KG1 (cell line): Measurements from ENCODE around the gene PRPF19.

ENCODE experiments used
- DNase-seq: peaks from one replicate; lab custom pipeline; 2025; lab: John Stamatoyannopoulos, UW

Gene PRPF19

DNA sequence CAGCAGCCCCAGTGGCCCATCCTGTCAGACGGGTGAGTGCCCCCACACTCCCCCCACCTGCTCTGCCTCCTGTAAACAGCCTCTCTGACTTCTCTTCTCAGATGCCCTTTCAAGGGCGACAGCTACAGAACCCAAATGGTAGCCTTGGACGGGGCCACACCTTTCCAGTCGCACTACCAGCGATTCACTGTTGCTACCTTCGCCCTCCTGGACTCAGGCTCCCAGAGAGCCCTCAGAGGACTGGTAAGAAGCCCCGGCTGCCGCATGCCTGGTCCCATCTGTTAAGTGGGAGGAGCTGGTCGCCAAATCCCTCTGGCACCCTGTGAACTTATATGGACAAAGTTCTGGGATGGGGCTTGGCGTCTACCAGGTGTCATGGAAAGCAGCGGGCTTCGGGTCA lies 32.9 kb downstream of the PRPF19 start:
- no peak for DNase-seq

DNA sequence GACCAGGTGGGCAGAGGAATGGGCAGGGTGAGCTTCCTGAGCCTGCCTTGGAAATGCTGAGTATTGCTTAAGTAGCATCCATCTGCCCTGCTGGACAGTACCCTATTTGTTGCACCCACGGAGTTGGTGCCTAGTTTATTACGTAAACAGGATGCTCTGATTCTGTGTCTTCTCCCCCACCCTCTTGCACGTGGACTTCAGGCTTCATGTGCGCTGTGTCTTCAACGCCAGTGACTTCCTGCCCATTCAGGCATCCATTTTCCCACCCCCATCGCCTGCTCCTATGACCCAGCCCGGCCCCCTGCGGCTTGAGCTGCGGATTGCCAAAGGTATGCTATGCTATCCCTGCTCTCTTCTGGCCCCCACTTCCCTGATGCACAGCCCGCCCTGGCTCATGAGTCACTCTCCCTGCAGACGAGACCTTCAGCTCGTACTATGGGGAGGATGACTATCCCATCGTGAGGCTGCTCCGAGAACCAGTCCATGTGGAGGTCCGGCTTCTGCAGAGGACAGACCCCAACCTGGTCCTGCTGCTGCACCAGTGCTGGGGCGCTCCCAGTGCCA lies 33.3 kb downstream of the PRPF19 start:
- no peak for DNase-seq

- DNase-seq, result no peak
Measured at GRCh38 chr11:60872124-60872960, 34.0 kb downstream of the PRPF19 start.

DNA sequence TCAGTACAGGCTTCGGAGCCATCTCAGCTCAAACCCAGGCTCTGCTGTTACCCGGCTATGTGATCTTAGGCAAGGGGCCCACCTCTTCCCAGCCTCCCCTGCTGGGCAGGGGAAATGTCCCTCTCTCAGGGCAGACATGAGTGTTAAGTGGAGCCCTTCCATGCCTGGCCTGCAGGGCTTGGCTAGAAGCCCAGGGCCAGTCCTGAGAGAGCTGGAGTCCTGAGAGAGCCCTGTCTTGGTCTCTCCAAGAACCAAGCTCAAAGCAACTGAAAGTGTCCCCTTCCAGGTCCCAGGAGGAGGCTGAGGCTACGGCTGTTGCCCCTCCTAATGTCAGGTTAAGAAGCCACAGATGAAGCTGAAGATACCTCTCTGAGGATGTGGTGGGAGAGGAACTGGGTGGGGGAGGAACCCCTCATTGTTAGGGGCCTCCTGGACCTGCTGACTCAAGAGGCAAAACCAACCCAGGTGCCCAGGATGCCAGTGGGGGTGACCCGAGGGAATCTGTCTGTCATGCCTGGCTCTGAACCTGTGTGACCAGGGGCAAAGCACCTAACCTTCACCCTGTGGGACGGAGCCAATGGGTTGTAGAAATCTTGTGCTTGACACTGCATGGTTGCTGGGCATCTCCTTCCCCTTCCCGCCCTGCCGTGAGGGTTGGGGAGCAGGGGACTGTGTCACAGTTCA lies 34.9 kb downstream of the PRPF19 start:
- no peak for DNase-seq

DNA sequence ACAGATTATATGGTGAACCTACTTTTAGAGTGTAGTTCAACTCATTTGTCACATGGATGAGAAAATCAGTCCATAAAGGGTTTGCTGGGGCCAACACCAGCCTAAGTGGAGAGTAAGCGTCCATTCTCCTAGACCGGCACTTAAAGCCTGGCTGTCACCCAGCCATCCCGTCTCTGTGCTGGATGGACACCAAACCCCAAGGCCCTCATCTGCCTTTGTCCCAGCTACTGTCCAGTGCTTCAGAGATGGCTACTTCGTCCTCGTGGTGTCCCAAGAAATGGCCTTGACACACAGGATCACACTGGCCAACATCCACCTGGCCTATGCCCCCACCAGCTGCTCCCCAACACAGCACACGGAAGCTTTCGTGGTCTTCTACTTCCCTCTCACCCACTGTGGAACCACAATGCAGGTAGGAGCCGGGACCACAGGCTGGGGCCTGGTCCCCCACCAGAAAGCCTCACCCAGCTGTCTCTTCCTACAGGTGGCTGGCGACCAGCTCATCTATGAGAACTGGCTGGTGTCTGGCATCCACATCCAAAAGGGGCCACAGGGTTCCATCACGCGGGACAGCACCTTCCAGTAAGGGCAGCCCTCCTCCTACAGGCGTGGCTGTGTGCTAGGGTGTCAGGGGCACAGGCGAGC lies 35.5 kb downstream of the PRPF19 start:
- DNase-seq, result no peak

GRCh38 chr11:60870276-60870675 lies 36.1 kb downstream of the PRPF19 start:
- DNase-seq, result no peak

DNA sequence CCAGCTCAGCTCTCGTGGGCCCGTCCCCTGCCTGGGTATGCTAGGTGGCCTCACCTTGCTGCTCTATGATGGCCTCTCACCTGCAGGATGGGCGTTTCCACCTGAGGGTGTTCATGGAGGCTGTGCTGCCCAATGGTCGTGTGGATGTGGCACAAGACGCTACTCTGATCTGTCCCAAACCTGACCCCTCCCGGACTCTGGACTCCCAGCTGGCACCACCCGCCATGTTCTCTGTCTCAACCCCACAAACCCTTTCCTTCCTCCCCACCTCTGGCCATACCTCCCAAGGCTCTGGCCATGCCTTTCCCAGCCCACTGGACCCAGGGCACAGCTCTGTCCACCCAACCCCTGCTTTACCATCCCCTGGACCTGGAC lies 36.9 kb downstream of the PRPF19 start:
- no peak for DNase-seq

GRCh38 chr11:60868682-60869450 lies 37.5 kb downstream of the PRPF19 start:
- DNase-seq, result no peak

DNA sequence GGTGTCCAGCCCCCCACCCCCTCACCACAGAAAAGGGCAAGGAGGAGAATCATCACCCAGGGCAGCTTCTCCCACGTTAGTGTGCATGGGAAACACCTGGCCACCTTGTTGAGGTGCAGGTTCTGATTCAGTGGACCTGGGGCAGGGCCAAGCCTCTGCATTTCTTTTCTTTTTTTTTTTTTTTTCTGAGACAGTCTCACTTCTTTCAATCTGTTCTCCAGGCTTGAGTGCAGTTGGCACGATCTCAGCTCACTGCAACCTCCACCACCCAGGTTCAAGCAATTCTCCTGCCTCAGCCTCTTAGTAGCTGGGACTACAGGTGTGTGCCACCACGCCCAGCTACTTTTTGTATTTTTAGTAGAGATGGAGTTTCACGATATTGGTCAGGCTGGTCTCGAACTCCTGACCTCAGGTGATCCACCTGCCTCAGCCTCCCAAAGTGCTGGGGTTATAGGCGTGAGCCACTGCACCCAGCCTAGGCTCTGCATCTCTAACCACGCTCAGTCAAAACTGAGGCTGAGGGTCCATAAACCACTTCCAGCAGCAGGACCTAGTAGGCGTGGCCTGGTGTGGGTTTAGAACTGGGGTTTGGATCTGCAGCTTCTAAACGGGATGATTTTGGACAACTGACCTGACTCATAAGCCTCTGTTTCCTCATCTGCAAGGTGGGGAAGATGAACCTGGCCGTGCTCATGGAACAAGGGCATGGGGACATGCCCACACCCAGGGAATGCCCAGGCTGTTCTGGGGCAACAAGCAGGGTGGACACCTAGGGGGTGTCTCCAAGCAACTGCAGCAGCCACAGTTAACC lies 38.3 kb downstream of the PRPF19 start:
- DNase-seq, result no peak

DNA sequence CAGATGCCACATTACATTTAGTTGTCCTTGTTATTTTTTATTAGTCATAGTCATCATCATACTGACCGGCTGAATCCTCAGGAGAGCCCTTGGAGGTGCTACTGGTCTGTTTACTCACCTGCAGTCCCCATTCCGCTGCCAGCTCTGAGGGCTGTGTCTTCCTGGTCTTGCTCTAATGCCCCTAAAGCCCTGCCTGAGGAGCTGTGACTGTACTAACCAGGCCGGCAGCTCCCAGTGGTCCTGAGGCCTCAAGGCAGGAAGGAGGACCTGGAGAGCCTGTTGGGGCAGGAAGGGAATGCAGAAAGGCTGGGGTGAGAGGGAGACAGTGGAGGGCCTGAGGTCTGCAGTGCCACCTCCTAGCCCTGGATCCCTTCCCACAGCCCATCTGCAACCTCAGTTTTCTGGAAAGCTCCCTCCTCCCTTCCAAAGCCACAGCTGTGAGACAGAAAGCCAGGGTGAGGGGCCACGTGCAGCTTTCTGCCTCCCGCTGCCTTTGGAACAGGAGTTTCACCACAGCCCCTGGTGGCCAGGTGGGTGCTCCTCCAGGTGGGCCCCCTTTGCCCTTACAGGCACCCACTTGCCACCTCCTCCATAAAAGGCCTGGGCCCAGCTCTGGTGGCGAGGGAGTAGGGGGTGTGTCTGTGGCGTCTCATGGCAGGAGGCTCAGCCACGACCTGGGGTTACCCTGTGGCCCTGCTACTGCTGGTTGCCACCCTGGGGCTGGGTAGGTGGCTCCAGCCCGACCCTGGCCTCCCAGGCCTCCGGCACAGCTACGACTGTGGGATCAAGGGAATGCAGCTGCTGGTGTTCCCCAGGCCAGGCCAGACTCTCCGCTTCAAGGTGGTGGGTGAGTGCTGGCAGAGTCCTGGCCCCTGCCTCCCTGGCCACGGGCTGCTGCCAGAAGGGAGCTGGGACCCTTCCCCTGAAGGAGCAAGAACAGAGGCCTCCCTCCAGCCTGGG lies 39.2 kb downstream of the PRPF19 start, which contains the start of gene ZP1:
ZP1 (plus strand) TSS at position 632 of the 960 bp plus-strand sequence; CDS start at position 652, 20 bp downstream.
- no peak for DNase-seq

- DNase-seq, result no peak
Measured at GRCh38 chr11:60864856-60865513, 41.4 kb downstream of the PRPF19 start.

GRCh38 chr11:60863550-60864521 lies 42.5 kb downstream of the PRPF19 start:
- DNase-seq, result no peak

- DNase-seq, result no peak
Measured at GRCh38 chr11:60862171-60862570, 44.2 kb downstream of the PRPF19 start.

- no peak for DNase-seq
Measured at GRCh38 chr11:60860943-60861342, 45.4 kb downstream of the PRPF19 start.

GRCh38 chr11:60859616-60860250 lies 46.7 kb downstream of the PRPF19 start:
- DNase-seq, result no peak

DNA sequence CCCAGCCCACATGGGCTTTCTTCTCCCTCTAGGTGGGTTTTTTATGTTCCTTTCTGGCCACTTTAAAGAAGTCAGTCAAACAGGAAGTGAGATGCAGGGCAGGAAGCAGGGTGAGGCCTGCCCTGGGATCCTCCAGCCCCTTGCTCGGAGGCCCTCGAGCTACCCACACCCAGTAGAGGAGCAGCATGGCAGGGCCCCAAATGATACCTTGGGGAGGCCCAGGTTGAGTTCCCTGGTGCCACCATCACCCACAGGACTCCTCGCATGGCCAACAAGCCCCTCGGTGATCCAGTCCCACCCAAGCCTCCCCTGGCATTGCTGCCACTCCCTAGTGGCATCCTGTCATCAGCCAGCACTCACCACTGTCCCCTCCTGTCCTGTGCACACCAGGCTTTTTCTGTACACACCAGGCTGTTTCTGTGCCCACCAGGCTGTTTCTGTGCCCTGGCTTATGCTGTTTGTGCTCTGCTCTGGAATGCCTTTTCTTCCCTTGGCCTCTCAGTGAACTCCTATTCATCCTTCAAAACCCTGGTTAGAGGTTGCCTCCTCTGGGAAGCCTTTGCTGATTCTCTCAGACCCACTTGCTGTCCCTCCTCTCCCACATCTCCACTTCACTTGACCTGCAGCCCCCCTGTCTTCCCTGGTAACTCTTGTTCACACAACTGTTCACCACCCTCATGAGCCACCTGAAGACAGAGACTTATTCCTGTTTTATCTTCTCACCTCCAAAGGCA lies 47.5 kb downstream of the PRPF19 start:
- DNase-seq, result no peak

DNA sequence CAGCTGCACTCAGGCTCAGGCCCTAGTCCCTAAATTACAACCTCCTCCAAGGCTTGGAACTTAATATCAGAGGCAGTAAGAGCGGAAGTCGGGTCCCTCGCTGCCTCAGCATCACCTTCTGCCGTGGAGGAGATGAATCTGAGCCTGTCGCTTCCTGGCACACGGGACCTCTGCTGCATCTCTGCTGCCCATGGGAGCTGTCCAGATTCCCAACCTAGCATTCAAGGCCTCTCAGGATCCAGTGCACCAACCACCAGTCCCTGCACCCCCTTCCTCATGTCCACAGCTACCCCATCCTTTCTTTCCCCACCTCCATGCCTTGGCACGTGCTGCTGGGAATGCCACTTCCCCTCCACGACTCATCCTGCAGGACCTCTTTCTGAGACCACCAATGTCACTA lies 48.1 kb downstream of the PRPF19 start:
- DNase-seq, result no peak
